Measurements from ENCODE around the gene NFIA. TPM values are rescaled to one million over a fixed set of nuclear protein-coding genes. Genes with fewer than 3 reads are reported as not detected.
A peak's percentile ranks its signal among the peaks of the same experiment; 100 is the strongest.

Gene NFIA
- total RNA-seq, 1 experiment from 2014 or later: 65.4 TPM

GRCh38 chr1:61183471-61184039 is 101.2 kb downstream of the NFIA start:
- Histone ChIP-seq H3K36me3 (ENCODE audit: insufficient read depth, low read length, poor library complexity, severe bottlenecking) (no peaks in the 10 kb centered on the region), H3K4me1 (ENCODE audit: insufficient read depth, low read length, poor library complexity, severe bottlenecking) (peaks cover 41% of the 10 kb centered on the region), H3K27ac (ENCODE audit: low read depth, low read length, poor library complexity, severe bottlenecking) (peak overlapping the region; percentile 87), H3K4me3 (ENCODE audit: low read depth, low read length, poor library complexity, severe bottlenecking) (peak overlapping the region; percentile 30), H3K27me3 (replicated peaks; ENCODE audit: insufficient read depth, low read depth, low read length, poor library complexity) (no peaks in the 10 kb centered on the region), H3K9me3 (ENCODE audit: low read depth, low read length, poor library complexity, severe bottlenecking) (no peaks in the 10 kb centered on the region)
- TSS peak; percentile 98 for BruUV-seq (replicated peaks)
- DNase-seq (ENCODE audit: low spot score): no peak
- ChIA-PET POLR2A (ENCODE audit: low non-redundant PET) (no interaction called here), CTCF (no interaction called here)
- TF ChIP-seq EZH2 (IDR thresholded peaks at IDR 0.05; ENCODE audit: borderline replicate concordance, low read depth, low read length, poor library complexity, severe bottlenecking) (no peak), CTCF (conservative IDR thresholded peaks at IDR 0.05; ENCODE audit: low read depth, low read length) (no peak)
- intact Hi-C loops (cut with micrococcal nuclease; ENCODE audit: unreplicated experiment): loop anchor here (5.0 kb wide), 1 partner anchor 106 kb away; no protein-coding TSS in a partner anchor

- no TSS peak for BruUV-seq (replicated peaks)
- no peak for TF ChIP-seq CTCF (conservative IDR thresholded peaks at IDR 0.05; ENCODE audit: low read depth, low read length)
- TF ChIP-seq EZH2 (IDR thresholded peaks at IDR 0.05; ENCODE audit: borderline replicate concordance, low read depth, low read length, poor library complexity, severe bottlenecking): no peak
- Histone ChIP-seq H3K36me3 (ENCODE audit: insufficient read depth, low read length, poor library complexity, severe bottlenecking) (no peaks in the 10 kb centered on the region), H3K4me3 (ENCODE audit: low read depth, low read length, poor library complexity, severe bottlenecking) (peak overlapping the region; percentile 30), H3K27me3 (replicated peaks; ENCODE audit: insufficient read depth, low read depth, low read length, poor library complexity) (no peaks in the 10 kb centered on the region), H3K4me1 (ENCODE audit: insufficient read depth, low read length, poor library complexity, severe bottlenecking) (peaks cover 37% of the 10 kb centered on the region), H3K27ac (ENCODE audit: low read depth, low read length, poor library complexity, severe bottlenecking) (peak overlapping the region; percentile 87), H3K9me3 (ENCODE audit: low read depth, low read length, poor library complexity, severe bottlenecking) (no peaks in the 10 kb centered on the region)
- DNase-seq (ENCODE audit: low spot score): peak; percentile 95
- intact Hi-C loops (cut with micrococcal nuclease; ENCODE audit: unreplicated experiment): loop anchor here (5.0 kb wide), 1 partner anchor 107 kb away; no protein-coding TSS in a partner anchor
- ChIA-PET CTCF (no interaction called here), POLR2A (ENCODE audit: low non-redundant PET) (interaction anchor here (0.6 to 0.7 kb wide), 2 partner anchors 13 to 34 kb away, joined by 3 to 6 read pairs; no protein-coding TSS in a partner anchor)
Measured at GRCh38 chr1:61184040-61184713, 101.8 kb downstream of the NFIA start.

GRCh38 chr1:61184714-61185106 is 102.3 kb downstream of the NFIA start:
- Histone ChIP-seq H3K4me3 (ENCODE audit: low read depth, low read length, poor library complexity, severe bottlenecking) (peak overlapping the region; percentile 30), H3K36me3 (ENCODE audit: insufficient read depth, low read length, poor library complexity, severe bottlenecking) (no peaks in the 10 kb centered on the region), H3K27me3 (replicated peaks; ENCODE audit: insufficient read depth, low read depth, low read length, poor library complexity) (no peaks in the 10 kb centered on the region), H3K9me3 (ENCODE audit: low read depth, low read length, poor library complexity, severe bottlenecking) (no peaks in the 10 kb centered on the region), H3K27ac (ENCODE audit: low read depth, low read length, poor library complexity, severe bottlenecking) (peak overlapping the region; percentile 87), H3K4me1 (ENCODE audit: insufficient read depth, low read length, poor library complexity, severe bottlenecking) (peaks cover 37% of the 10 kb centered on the region)
- intact Hi-C loops (cut with micrococcal nuclease; ENCODE audit: unreplicated experiment): loop anchor here (5.0 kb wide), 1 partner anchor 107 kb away; no protein-coding TSS in a partner anchor
- no peak for DNase-seq (ENCODE audit: low spot score)
- BruUV-seq (replicated peaks): no TSS peak
- ChIA-PET POLR2A (ENCODE audit: low non-redundant PET) (interaction anchor here (0.6 to 0.7 kb wide), 2 partner anchors 12 to 34 kb away, joined by 3 to 6 read pairs; no protein-coding TSS in a partner anchor), CTCF (no interaction called here)
- TF ChIP-seq CTCF (conservative IDR thresholded peaks at IDR 0.05; ENCODE audit: low read depth, low read length) (no peak), EZH2 (IDR thresholded peaks at IDR 0.05; ENCODE audit: borderline replicate concordance, low read depth, low read length, poor library complexity, severe bottlenecking) (no peak)
